Activated CD4-positive, CD25-positive, alpha-beta regulatory T cell (primary cell): Measurements from ENCODE around the gene LRRC36.
"Not testable (repeated sequence)": the region's sequence is repeated elsewhere in the genome, so short reads cannot be mapped to it uniquely, and the experiment has no call there.

Experiments used
- DNase-seq, 4 experiments: peaks; one replicate each; lab custom pipeline; 2025; lab: John Stamatoyannopoulos, UW

LRRC36 gene

DNA sequence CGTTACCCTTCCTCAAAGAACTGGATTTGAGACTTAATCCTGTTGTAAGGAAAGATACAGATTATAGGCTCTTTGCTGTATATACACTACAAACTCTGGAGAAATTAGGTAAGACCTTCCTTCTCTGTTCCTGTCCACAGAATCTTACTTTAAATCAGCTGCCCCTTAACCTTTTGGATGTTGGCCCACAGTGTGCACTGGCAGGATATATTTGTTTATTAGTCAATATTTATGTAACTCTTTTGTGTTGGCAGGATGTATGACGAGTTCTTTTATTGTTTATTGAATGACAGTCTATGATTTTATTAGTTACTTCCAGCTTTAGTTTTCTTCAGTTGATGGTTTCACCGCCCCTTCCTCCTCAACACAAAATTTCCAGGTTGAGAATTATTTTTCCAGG, 19.7 kb downstream of the LRRC36 start:
- no peak for DNase-seq

DNA sequence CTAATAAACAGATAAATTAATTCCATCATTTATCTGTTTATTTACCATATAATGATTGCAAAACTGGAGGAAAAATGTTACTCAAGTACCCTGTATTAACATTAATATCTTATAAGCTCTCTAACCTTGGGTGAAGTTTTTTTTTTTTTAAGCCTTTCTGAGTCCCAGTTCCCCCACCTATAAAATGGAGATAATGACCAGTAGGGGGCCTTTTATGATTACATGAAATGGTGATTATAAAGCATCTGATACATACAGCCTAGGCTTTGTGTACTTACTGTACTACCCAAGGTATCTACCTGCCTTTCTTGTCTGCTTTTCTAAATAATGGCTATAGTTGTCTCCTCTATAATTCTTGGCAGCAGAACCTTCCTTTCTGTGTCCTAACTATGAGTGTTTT, 22.6 kb downstream of the LRRC36 start:
- DNase-seq = no peak

DNA sequence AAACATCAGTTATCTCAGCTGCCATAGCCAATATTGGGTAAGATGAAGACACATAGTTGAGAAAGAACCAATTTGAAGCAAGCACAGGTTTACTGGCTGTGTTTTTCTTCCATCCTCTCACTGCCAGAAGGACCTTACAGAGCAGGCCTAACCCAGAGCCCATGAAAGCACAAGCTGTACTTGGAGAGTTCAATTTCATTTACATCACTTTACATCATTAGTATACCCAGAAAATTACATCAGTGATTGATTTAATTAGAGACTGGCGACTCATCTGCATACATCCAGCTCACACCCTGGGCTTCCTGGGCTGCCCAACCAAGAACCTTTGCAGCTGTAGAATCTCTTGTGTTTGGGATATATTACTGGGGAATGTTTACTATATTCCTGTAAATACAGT, 23.7 kb downstream of the LRRC36 start:
- no peak for DNase-seq

DNA sequence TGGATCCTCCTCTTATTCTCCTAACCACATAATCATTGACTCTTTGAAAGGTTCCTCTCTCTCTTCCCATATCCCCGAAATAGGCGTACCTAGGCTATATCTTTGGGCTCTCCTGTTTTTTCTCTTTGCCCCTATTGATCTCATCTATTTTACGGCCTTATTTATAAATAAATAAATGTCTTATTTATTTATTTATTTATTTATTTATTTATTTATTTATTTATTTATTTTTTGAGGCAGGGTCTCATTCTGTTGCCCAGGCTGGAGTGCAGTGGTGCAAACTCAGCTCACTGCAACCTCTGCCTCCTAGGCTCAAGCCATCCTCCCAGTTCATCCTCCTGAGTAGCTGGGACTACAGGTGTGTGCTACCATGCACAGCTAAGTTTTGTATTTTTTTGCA, 25.8 kb downstream of the LRRC36 start:
- not testable (repeated sequence) for DNase-seq

DNA sequence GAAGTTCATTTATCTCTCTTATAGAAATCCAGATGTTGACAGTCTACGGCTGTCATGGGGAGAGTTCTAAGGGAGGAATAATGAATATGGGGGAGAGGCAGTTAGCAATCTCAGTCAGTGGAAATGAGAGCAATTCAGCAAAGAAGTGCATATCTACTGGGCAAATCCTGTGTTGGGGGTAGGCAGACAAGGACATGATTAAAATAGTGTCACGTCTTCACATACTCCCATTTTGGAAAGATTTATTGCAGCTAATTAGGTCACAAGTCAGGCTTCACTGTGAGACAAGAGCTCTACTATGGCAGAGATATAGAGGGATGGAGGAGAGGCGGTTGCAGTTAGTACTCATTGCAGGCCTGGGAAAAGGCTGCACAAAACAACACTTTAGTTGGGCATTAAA, 29.8 kb downstream of the LRRC36 start:
- DNase-seq = no peak

DNA sequence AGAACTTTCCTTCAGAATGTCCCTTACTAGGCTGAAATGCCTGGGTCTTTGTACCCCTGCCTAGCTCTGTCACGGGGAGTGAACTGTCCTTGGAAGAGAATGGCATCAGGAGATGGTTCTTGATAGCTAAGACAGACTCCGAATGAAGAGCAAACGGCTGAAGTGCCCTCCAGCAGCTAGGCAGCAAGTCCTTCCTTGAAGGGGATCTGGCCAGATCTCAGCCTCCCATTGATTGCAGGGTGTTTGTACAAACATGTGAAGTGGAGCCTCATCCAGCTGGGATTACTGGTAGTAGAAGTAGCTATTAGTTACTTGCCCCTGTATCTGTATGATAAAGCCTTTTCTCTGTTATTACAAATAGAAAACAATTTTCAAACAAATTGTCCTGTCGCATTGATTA, 30.9 kb downstream of the LRRC36 start:
- no peak for DNase-seq

DNA sequence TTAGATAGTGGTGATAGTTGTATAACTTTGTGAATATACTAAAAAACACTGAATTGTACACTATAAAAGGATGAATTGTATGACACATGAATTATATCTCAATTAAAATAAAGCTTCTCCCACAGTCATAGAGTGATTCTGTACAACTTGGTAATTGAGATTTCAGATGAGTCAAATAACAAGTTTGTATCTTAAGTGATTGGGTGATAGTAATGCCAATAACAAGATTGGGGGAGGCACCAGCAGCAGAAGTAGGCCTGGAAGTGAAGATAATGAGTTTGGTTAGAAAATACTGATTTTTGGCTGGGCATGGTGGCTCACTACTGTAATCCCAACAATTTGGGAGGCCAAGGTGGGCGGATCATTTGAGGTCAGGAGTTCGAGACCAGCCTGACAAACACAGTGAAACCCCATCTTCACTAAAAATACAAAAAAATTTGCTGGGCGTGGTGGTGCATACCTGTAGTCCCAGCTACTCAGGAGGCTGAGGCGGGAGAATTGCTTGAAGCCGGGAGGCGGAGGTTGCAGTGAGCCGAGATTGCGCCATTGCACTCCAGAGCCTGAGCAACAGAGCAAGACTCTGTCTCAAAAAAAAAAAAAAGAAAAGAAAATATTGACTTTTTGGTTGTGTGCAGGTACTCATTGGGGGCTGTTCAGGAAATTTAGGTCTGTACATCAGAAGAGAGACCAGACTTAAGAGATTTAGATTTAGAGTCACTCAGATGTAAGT, 33.1 kb downstream of the LRRC36 start:
- DNase-seq = not testable (repeated sequence)

DNA sequence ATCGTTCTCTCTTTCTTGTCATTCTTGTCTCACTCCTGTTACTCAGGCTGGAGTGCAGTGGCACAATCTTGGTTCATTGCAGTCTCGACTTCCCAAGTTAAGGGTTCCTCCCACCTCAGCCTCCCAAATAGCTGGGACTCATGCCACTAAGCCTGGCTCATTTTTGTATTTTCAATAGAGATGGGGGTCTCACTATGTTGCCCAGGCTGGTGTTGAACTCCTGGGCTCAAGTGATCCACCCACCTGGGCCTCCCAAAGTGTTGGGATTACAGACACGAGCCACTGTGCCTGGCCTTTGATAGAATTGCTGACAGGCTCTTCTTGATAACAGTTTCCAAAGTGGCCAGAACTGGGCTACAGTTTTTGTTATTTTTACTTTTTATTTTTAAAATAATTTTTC, 34.4 kb downstream of the LRRC36 start:
- no peak for DNase-seq

DNA sequence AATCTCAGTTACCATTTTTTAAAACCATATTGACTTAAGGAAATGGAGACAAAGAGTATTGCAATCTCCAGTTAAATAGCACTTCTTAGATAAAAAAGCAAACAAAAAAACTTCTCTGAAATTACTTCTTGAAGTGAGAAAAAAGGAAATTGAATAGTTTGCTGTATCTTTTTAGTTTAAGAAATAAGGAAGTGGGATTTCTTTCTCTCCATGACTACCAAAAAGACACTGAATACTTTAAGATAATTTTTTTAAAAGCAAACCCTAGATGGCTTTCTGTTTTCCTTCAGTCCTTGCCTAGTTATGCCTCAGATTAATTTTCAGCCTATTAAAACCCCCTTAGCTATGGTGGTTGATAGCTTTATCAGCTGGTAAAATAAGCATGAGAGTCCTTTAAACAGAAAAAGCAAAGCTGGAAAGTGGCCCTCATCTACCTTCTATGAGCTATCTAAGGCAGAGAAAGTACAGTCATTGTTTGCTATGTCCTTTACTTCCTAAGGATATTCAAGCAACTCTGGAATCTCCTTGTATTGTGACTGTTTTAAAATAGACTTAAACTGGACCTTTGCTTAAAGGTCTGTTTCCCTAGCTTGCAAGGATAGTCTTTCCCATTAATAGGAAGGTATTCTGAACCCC, 38.1 kb downstream of the LRRC36 start:
- no peak for DNase-seq

DNA sequence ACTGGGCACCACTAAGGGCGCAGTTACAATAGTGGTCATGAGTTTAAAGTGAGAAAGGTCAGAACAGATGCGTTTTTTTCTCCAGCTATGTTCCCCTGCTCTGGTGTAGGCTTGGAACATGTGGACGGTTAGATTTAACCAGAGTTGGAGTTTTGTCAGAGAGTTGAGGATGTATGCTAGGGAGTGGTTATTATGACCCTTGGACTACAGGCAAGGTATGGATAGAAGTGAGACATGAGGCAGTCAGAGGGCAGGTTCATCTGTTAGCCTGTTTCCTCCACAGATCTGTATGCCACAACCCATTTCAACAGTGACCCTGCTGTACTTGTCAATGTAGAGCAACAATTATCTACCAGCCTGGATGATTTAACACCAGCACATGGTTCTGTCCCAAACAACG, 44.0 kb downstream of the LRRC36 start:
- no peak for DNase-seq

DNA sequence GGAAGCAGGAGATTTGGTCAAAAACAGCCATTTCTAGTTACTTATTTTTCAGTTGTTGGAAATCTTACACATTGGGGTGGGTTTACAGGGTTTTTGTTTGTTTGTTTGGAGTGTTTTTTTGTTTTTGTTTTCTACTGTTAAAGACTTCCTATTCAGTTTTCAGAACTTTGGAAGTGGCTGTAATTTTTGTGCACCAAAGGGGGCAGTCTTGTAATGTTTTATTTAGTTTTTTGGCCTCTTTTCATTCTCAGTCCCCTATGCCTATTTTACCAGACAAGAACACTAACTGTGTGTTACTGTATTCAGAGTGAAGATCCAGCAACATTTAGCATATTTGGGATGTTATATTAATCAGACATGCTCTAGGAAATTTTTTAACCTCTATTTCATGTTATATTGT, 46.0 kb downstream of the LRRC36 start:
- no peak for DNase-seq

DNA sequence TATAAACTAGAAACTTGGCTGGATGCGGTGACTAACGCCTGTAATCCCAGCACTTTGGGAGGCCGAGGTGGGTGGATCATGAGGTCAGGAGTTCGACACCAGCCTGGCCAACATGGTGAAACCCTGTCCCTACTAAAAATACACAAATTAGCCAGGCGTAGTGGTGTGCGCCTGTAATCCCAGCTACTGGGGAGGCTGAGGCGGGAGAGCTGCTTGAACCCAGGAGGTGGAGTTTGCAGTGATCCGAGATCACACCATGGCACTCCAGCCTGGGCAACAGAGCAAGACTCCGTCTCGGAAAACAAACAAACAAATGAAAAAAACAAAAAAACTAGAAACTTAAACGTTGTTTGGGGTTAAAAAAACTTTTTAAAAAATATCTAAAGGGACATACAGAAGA, 49.4 kb downstream of the LRRC36 start:
- not testable (repeated sequence) for DNase-seq

DNA sequence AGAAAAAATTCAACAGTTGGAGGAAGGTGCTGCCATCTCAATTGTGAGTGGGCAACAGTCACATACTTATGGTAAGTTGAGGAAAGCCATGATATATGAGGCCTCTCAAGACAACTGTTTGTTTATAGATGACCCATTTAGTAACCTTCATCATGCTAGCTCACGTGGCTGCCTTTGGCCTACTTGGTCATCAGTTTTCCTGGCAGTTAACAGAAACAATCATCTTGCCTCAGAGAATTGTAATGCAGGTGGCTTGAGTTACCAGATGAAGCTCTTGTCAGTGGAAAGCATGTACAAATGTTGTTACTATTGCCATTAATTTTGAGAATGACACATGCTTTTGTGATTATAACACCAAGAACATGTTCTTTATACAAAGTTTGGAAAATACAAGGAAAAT, 52.0 kb downstream of the LRRC36 start:
- DNase-seq = no peak

DNA sequence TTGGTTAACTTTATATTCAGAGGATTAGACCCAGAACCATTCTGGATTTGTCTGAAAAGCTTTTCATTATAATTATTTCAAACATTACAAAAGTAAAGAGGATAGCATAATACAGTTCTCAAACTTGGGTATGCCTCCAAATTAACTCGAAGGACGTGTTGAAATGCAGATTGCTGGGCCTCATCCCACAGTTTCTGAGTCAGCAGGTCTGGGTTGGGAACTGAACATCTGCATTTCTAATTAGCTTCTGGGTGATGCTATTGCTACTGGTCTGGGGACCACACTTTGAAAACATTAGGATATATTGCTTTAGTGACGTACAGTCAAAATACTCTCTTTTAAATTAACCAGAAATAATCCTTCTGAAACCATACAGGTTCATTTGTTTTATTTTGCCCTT, 56.7 kb downstream of the LRRC36 start:
- no peak for DNase-seq

DNA sequence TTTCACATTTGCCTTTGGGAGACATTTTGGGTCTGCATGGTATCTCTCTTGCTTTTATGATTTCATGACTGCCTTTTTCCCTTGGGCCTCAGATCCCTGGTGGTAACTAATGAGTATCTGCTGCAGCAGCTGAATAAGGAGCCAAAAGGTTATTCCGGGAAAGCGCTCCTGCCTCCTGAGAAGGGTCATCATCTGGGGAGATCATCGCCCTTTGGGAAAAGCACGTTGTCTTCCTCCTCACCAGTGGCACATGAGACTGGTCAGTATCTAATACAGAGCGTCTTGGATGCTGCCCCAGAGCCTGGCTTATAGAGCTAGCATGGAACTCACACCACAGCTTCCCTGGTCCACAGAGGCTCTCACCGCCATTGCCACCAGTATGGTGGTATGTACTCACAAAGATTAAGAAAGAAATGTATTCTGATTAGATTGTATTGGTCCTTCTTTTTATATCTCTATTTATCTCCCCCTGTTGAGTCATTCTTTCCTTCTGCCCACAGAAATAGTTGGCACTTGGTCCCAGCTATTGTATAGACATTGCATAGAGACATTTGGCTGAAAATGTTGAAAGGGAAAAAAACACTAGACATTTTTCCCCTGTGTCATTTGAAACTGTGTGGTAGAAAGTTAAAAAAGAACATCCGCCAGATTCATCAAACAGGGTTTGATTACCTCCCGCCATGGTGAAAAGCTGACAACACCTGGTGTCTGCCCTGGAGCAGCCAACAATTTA, 58.3 kb downstream of the LRRC36 start:
- no peak for DNase-seq

DNA sequence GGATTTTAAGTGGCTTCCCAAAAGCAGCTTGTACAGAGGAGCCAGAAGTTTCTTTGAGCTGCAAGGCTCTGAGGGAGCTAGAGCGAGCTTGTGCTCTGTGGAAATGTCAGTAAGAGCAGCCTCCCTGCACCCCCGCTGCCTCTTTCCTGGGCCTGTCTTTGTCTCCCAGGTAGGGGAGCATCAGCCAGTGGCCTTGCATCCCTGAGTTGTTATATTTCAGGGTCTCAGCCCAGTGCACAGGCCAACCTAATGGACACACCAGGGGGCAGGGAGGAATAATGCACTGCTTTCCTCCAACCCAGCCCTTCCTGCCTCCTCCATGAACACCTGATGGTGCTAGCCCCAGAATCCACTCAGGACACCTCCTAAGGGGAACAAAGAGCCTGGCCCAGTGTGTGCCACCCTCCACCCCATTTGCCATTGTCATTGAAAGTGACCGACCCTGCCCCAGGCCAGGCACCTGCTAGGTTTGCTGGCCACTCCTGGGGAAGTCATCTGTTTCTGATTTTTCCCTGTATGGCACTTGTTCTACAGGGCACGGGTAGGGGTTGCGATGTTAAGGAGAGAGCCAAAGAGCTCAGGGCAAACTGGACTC, 60.3 kb downstream of the LRRC36 start:
- DNase-seq = no peak

DNA sequence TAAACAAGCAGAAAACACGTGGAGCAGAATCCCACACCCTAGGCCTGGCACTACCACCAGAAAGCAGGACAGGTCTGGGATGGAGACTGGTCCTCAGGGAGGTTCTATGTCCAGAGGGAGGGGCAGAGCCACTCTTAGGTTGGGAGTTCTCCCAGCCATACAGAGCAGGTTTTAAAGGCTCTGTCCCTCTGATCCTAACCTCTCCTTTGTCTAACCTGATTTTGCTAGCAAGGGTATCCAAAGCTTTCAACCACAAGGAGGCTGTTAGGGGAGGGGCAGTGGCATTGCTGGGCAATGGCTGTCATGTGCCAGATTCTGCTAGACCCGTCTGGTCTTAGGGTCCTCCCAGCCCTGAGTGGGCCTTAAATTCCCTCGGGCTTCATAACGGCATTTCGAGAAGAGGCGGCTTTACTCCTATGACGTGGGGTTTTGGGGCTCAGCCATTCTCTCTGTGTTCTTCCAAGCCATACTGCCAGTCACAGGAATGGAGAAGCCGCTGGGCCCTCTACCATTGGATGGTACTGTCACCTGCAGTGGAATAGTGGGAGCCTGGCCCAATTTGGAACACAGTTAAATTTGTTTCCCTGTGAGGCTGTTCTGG, 61.0 kb downstream of the LRRC36 start:
- no peak for DNase-seq

DNA sequence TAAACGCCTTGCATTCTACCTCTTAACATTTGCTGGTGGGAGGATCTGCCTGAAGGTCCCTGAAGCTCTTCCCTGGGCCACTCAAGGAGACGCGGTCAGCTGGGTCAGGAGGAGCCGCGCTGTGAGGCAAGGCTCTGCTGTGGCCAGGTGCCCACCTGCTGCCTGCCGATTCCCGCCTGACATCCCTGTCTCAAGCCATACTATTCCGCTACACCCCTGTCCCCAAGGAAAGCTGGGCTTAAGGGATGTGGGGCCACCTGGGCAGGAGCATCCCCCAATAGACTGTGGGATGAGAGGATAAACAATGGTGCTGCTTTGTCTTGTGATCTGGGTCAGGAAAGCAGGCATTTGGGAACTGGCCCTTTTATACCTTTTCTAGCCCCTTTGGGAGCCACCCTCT, 61.6 kb downstream of the LRRC36 start:
- no peak for DNase-seq

DNA sequence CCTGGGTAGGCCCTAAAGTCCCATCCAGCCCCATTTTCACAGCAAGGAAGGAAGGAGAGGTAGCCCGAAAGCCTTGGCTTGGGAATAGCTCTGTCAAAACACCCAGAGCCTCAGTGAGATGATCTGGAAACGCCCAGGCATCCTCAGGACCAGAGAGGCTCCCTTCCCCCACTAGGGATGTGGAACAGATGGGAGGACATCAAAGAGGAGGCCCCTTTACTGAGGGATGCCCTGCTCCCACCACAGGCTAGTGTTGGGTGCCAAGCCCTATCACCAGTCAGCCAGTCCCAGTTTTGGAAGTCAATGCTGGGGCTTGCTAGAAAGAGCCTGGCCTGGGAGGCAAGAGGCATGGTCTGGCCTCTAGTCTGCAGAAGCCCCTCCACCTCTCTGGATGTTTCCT, 62.0 kb downstream of the LRRC36 start:
- DNase-seq = no peak

DNA sequence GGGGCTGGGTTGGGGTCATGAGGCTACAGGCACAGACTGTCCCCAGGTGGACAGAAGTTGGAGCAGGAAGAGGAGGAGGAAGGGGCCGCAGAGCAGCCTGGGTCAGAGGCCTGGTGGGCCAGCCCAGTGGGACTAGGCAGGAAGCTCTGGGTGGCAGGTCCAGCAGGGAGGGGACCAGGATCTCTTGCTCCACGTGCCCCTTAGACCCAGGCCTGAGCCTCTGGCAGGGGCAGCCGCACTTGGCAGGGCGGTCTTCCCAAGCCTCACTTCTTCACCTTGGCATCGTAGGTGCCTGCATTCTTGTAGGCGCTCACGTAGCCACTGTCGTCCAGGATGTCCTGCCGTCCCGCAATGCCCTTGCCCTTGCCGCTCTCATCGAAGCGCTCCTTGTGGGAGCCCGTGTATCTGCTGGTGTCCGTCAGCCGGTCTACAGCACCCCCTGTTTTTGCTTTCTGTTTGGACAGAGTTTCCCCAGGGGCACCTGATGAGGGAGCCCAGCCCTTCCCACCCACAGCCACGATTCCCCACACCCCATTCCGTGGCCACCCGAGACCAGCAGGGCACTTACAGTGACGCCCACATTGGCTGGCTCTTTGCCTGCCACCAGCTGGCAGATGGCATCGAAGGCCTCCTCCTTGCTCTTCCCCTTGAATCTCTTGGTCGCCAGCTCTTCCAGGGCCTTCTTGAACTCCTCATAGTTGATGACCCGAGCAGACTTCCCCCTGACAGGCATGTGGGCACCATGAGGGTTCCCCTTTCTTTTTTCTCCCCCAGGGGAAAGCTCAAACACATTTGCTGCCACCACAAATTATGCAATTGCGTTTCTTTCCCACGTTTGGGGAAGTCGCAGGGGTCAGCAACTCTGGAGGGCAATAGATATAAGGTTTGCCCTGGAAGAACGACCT, 63.5 kb downstream of the LRRC36 start:
- DNase-seq = no peak

DNA sequence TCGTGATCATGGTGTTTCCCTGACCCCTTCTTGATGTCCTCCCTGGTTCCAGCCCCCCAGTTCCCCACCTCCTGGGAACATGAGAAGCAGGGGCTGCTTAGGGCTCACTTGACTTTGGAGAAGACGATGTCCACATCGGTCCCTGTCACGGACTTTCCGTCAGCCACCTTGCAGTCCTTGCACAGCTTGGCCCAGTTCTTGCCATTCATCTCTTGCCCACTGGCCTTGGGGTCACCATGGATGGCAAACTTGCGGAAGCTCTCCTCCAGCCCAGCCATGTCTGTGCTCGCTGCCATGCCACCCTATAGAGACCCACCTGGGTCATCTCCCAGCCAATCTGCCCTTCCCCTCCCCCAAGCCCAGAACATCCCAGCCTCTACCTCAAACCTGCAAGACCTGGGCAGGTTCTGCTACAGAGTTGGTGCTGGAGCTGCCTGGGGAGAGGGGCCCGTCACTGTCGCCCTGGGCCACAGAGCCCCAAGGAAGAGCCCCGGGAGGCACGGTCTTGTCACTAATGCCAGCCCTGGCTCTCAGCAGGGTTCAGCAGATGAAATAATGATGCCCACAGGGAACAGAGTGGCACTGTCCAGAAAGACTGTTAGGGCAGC, 64.3 kb downstream of the LRRC36 start:
- DNase-seq = no peak
